ENCODE measurements around the gene SAMD11.

GRCh38 chr1:967466-968343 lies 44.0 kb downstream of the SAMD11 start:
- no peak for TF ChIP-seq CTCF (IDR thresholded peaks at IDR 0.05)
- TF ChIP-seq EP300 (IDR thresholded peaks at IDR 0.05) = no peak
- no peak for TF ChIP-seq POLR2A (IDR thresholded peaks at IDR 0.05)
